ENCODE data around the gene RGS6.

The RGS6 gene

GRCh38 chr14:72254937-72255472 lies 322.8 kb downstream of the RGS6 start:
- DNase-seq: no peak

GRCh38 chr14:72256055-72256454 lies 323.8 kb downstream of the RGS6 start:
- no peak for DNase-seq

- DNase-seq: no peak
These were observed 328.8 kb downstream of the RGS6 start for GRCh38 chr14:72261068-72261467.

GRCh38 chr14:72262771-72263170 lies 330.5 kb downstream of the RGS6 start:
- no peak for DNase-seq

- no peak for DNase-seq
These were observed 332.5 kb downstream of the RGS6 start for GRCh38 chr14:72264716-72265115.

GRCh38 chr14:72270147-72270727 lies 338.0 kb downstream of the RGS6 start:
- no peak for DNase-seq

- DNase-seq: no peak
These were observed 338.5 kb downstream of the RGS6 start for GRCh38 chr14:72270749-72271148.

- no peak for DNase-seq
These were observed 343.0 kb downstream of the RGS6 start for GRCh38 chr14:72275242-72275641.

- no peak for DNase-seq
These were observed 346.1 kb downstream of the RGS6 start for GRCh38 chr14:72278316-72278715.

- no peak for DNase-seq
These were observed 351.9 kb downstream of the RGS6 start for GRCh38 chr14:72284176-72284575.

- DNase-seq: no peak
These were observed 358.0 kb downstream of the RGS6 start for GRCh38 chr14:72290241-72290640.

GRCh38 chr14:72291908-72292688 lies 359.9 kb downstream of the RGS6 start:
- peak; percentile 14 for DNase-seq

GRCh38 chr14:72292689-72293024 lies 360.4 kb downstream of the RGS6 start:
- DNase-seq: no peak

GRCh38 chr14:72301352-72301751 lies 369.1 kb downstream of the RGS6 start:
- no peak for DNase-seq

- DNase-seq: no peak
These were observed 371.7 kb downstream of the RGS6 start for GRCh38 chr14:72303930-72304329.

- DNase-seq: no peak
These were observed 373.3 kb downstream of the RGS6 start for GRCh38 chr14:72305561-72305960.

- no peak for DNase-seq
These were observed 376.8 kb downstream of the RGS6 start for GRCh38 chr14:72308967-72309485.

- no peak for DNase-seq
These were observed 378.9 kb downstream of the RGS6 start for GRCh38 chr14:72311116-72311515.

- DNase-seq: no peak
These were observed 379.3 kb downstream of the RGS6 start for GRCh38 chr14:72311516-72311915.

GRCh38 chr14:72314808-72315435 lies 382.7 kb downstream of the RGS6 start:
- no peak for DNase-seq

GRCh38 chr14:72315714-72316113 lies 383.5 kb downstream of the RGS6 start:
- DNase-seq: no peak

- no peak for DNase-seq
These were observed 386.4 kb downstream of the RGS6 start for GRCh38 chr14:72318648-72319047.

GRCh38 chr14:72332046-72332445 lies 399.8 kb downstream of the RGS6 start:
- no peak for DNase-seq

- no peak for DNase-seq
These were observed 400.6 kb downstream of the RGS6 start for GRCh38 chr14:72332871-72333270.

Data from COR-L47 (cell line).